Astrocyte (in vitro differentiated cells and primary cell): ENCODE results near the gene PPFIBP1. TPM values are rescaled to one million over a fixed set of nuclear protein-coding genes. Genes with fewer than 3 reads are reported as not detected.

ENCODE experiments used
- DNase-seq: peaks from one replicate; pipeline ENCODE4 v3.0.0-alpha.2; 2010; ENCODE audit warnings: low read depth
- FAIRE-seq: peaks from 2 replicates; lab custom pipeline; 2011; peaks lifted over from hg19 to GRCh38; lab: Jason Lieb, UNC
- H2AFZ ChIP-seq: 2 replicates; pipeline ENCODE4 v1.6.0; 2012; ENCODE audit warnings: low read depth, low read length, inconsistent platforms
- H3K27ac ChIP-seq: 2 replicates; pipeline ENCODE4 v1.5.1; 2011; ENCODE audit warnings: low read depth, low read length, inconsistent platforms
- H3K27me3 ChIP-seq: 2 replicates; pipeline ENCODE4 v1.6.0; 2011; ENCODE audit warnings: low read length, inconsistent platforms; ENCODE audit not compliant: insufficient read depth
- H3K36me3 ChIP-seq: 2 replicates; pipeline ENCODE4 v1.5.1; 2011; ENCODE audit warnings: low read length, inconsistent platforms; ENCODE audit not compliant: insufficient read depth
- H3K4me1 ChIP-seq: 2 replicates; pipeline ENCODE4 v1.5.1; 2011; ENCODE audit warnings: low read length, inconsistent platforms; ENCODE audit not compliant: insufficient read depth
- H3K4me2 ChIP-seq: 2 replicates; pipeline ENCODE4 v1.6.0; 2012; ENCODE audit warnings: low read length, inconsistent platforms
- H3K4me3 ChIP-seq: 2 replicates; pipeline ENCODE4 v1.5.1; 2011; ENCODE audit warnings: low read depth, mild to moderate bottlenecking, low read length, inconsistent platforms; ENCODE audit not compliant: insufficient read depth
- H3K79me2 ChIP-seq: 2 replicates; pipeline ENCODE4 v1.6.0; 2012; ENCODE audit warnings: mild to moderate bottlenecking, low read length, inconsistent platforms; ENCODE audit not compliant: insufficient read depth
- H3K9ac ChIP-seq: 2 replicates; pipeline ENCODE4 v1.6.0; 2012; ENCODE audit warnings: mild to moderate bottlenecking, low read length, inconsistent platforms
- H3K9me3 ChIP-seq: 2 replicates; pipeline ENCODE4 v1.5.1; 2012; ENCODE audit warnings: low read depth, mild to moderate bottlenecking, low read length, inconsistent platforms; ENCODE audit not compliant: insufficient read depth
- H4K20me1 ChIP-seq: 2 replicates; pipeline ENCODE4 v1.6.0; 2012; ENCODE audit warnings: low read length, inconsistent platforms; ENCODE audit not compliant: insufficient read depth
- H3K27ac Mint-ChIP-seq: one replicate; pipeline ENCODE4 v1.8.0; 2021; ENCODE audit warnings: mild to moderate bottlenecking, mixed read lengths; ENCODE audit not compliant: unreplicated experiment
- H3K27me3 Mint-ChIP-seq: one replicate; pipeline ENCODE4 v1.8.0; 2021; ENCODE audit warnings: low read depth, mixed read lengths; ENCODE audit not compliant: unreplicated experiment
- H3K36me3 Mint-ChIP-seq: one replicate; pipeline ENCODE4 v1.8.0; 2021; ENCODE audit warnings: low read depth, mixed read lengths; ENCODE audit not compliant: unreplicated experiment
- H3K4me1 Mint-ChIP-seq: one replicate; pipeline ENCODE4 v1.8.0; 2021; ENCODE audit warnings: low read depth, mixed read lengths; ENCODE audit not compliant: unreplicated experiment
- H3K4me3 Mint-ChIP-seq: one replicate; pipeline ENCODE4 v1.8.0; 2021; ENCODE audit warnings: mild to moderate bottlenecking, moderate library complexity, mixed read lengths; ENCODE audit not compliant: unreplicated experiment
- H3K9me3 Mint-ChIP-seq: one replicate; pipeline ENCODE4 v1.8.0; 2021; ENCODE audit warnings: mild to moderate bottlenecking, mixed read lengths; ENCODE audit not compliant: unreplicated experiment
- EZH2 ChIP-seq: IDR thresholded peaks from 2 replicates; pipeline ENCODE4 v1.6.1; 2012; ENCODE audit warnings: mild to moderate bottlenecking, low read length, inconsistent platforms; ENCODE audit not compliant: insufficient read depth
- total RNA-seq: library from RNA; stranded (reverse); gene quantifications from 2 replicates; pipeline ENCODE4 v1.2.1, GENCODE V29; 2021
- TF ChIP-seq, protein P1 (sequence below): IDR thresholded peaks from 2 replicates; pipeline ENCODE4 v1.5.1; 2011; ENCODE audit warnings: low read depth, mild to moderate bottlenecking, inconsistent platforms, low read length, moderate library complexity; ENCODE audit not compliant: insufficient read depth

PPFIBP1 gene
- total RNA-seq, 1 donor from 2014 or later: 147 TPM

- Mint-ChIP-seq H3K9me3 (no peaks in the 10 kb centered on the region), H3K4me3 (peak overlapping the region; percentile 30), H3K27me3 (no peaks in the 10 kb centered on the region), H3K27ac (peak overlapping the region; percentile 67), H3K4me1 (peaks cover 74% of the 10 kb centered on the region), H3K36me3 (peaks cover 9% of the 10 kb centered on the region)
- no peaks in the 10 kb centered on the region for H3K27me3 ChIP-seq
- H3K9ac ChIP-seq: no peak overlapping the region
- TF ChIP-seq, protein P1, sequence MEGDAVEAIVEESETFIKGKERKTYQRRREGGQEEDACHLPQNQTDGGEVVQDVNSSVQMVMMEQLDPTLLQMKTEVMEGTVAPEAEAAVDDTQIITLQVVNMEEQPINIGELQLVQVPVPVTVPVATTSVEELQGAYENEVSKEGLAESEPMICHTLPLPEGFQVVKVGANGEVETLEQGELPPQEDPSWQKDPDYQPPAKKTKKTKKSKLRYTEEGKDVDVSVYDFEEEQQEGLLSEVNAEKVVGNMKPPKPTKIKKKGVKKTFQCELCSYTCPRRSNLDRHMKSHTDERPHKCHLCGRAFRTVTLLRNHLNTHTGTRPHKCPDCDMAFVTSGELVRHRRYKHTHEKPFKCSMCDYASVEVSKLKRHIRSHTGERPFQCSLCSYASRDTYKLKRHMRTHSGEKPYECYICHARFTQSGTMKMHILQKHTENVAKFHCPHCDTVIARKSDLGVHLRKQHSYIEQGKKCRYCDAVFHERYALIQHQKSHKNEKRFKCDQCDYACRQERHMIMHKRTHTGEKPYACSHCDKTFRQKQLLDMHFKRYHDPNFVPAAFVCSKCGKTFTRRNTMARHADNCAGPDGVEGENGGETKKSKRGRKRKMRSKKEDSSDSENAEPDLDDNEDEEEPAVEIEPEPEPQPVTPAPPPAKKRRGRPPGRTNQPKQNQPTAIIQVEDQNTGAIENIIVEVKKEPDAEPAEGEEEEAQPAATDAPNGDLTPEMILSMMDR: no peak
- no peak for TF ChIP-seq EZH2
- no peak overlapping the region for H2AFZ ChIP-seq
- H3K4me2 ChIP-seq: peak overlapping the region; percentile 4
- peaks cover 80% of the 10 kb centered on the region for H3K79me2 ChIP-seq
- H3K27ac ChIP-seq: peak overlapping the region; percentile 93
- peaks cover 13% of the 10 kb centered on the region for H3K36me3 ChIP-seq
- DNase-seq: no peak
- no peak for FAIRE-seq
- H3K4me1 ChIP-seq: peaks cover 53% of the 10 kb centered on the region
- no peaks in the 10 kb centered on the region for H3K9me3 ChIP-seq
- H4K20me1 ChIP-seq: no peaks in the 10 kb centered on the region
- H3K4me3 ChIP-seq: no peak overlapping the region
These were observed 52.8 kb downstream of the PPFIBP1 start for GRCh38 chr12:27576667-27577347.

DNA sequence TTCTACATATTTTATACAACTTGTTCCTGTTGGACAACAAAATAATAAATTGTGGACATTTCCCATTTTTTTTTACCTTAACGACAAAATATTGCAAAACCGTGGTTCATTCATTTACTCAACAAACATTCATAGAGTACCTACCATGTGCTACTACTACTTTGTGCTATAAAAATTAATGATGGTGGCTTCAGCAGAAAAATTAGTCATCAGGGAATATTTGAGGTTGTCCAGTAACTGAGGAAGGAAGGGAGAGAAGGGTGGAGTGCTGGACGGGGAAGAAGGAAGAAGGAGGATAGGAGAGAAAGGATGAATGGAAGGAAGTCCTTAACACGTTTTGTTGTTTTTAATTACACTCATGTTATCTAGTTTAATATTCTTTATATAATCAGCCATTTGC lies 53.7 kb downstream of the PPFIBP1 start:
- Histone ChIP-seq H3K4me2 (no peak overlapping the region), H2AFZ (no peak overlapping the region), H3K9ac (no peak overlapping the region), H3K9me3 (no peaks in the 10 kb centered on the region), H3K27ac (no peak overlapping the region), H3K79me2 (peaks cover 81% of the 10 kb centered on the region), H4K20me1 (no peaks in the 10 kb centered on the region), H3K27me3 (no peaks in the 10 kb centered on the region), H3K36me3 (peaks cover 13% of the 10 kb centered on the region), H3K4me1 (peaks cover 44% of the 10 kb centered on the region), H3K4me3 (no peak overlapping the region)
- Mint-ChIP-seq H3K9me3 (no peaks in the 10 kb centered on the region), H3K4me1 (peaks cover 81% of the 10 kb centered on the region), H3K27ac (no peak overlapping the region), H3K4me3 (no peak overlapping the region), H3K27me3 (no peaks in the 10 kb centered on the region), H3K36me3 (peaks cover 9% of the 10 kb centered on the region)
- FAIRE-seq (no peak), DNase-seq (no peak)
- TF ChIP-seq EZH2: no peak
- TF ChIP-seq, protein P1: no peak

- peaks cover 39% of the 10 kb centered on the region for H3K4me1 ChIP-seq
- no peak overlapping the region for H3K27ac ChIP-seq
- peaks cover 78% of the 10 kb centered on the region for H3K4me1 Mint-ChIP-seq
- H3K27me3 ChIP-seq: no peaks in the 10 kb centered on the region
- no peaks in the 10 kb centered on the region for H3K9me3 Mint-ChIP-seq
- TF ChIP-seq EZH2: no peak
- TF ChIP-seq, protein P1: no peak
- peaks cover 9% of the 10 kb centered on the region for H3K36me3 Mint-ChIP-seq
- peaks cover 14% of the 10 kb centered on the region for H3K36me3 ChIP-seq
- H3K4me3 Mint-ChIP-seq: no peak overlapping the region
- H4K20me1 ChIP-seq: peaks cover 5% of the 10 kb centered on the region
- H3K9ac ChIP-seq: no peak overlapping the region
- H2AFZ ChIP-seq: no peak overlapping the region
- DNase-seq (no peak), FAIRE-seq (no peak)
- no peaks in the 10 kb centered on the region for H3K27me3 Mint-ChIP-seq
- no peak overlapping the region for H3K4me2 ChIP-seq
- peak overlapping the region; percentile 55 for H3K27ac Mint-ChIP-seq
- peaks cover 83% of the 10 kb centered on the region for H3K79me2 ChIP-seq
- no peak overlapping the region for H3K4me3 ChIP-seq
- H3K9me3 ChIP-seq: no peaks in the 10 kb centered on the region
These were observed 54.8 kb downstream of the PPFIBP1 start for GRCh38 chr12:27578689-27579372.
